Activated CD8-positive, alpha-beta memory T cell treated with anti-CD3 and anti-CD28 coated beads for 36 hours (primary cell): ENCODE data around the gene DHX35. TPM values are rescaled to one million over a fixed set of nuclear protein-coding genes. Genes with fewer than 3 reads are reported as not detected.

Source experiments
- CTCF ChIA-PET: fragments of 350-600 bp; sonication (Branson Sonifier 250); formaldehyde crosslinking; loops from one replicate; lab custom pipeline; 2021; ENCODE audit warnings: antibody characterized with exemption; lab: Charles Lee
- POLR2A ChIA-PET: fragments of 350-600 bp; sonication (Branson Sonifier 250); formaldehyde crosslinking; loops from one replicate; lab custom pipeline; 2021; ENCODE audit warnings: antibody characterized with exemption; lab: Charles Lee
- total RNA-seq, 2 experiments: library from RNA; stranded (reverse); gene quantifications; one replicate each; pipeline ENCODE4 v1.2.3, GENCODE V29; 2021

The DHX35 gene
- total RNA-seq, 2 experiments from 2014 or later = 17.6 to 19.5 TPM

DNA sequence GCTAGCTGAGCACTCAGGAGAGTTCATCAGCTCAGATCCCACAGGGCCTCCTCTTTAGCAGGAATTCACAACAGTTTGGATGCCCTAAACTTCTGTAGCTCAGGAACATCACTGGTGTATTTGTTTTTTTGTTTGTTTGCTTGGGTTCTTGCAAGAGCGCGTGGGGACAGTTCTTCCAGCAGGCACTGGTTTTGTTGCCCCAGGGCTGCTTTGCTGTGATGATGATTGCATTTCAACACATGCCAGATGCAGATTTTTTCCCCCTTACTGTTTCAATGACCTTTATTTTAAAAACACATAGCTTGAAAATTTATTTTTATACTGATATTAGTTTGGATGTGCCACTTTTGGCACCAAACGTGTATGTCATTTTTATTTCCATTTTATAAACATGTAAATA, 77.1 kb downstream of the DHX35 start:
- CTCF ChIA-PET = interaction anchor here (2.5 kb wide), 1 partner anchor 10 kb away, joined by 10 read pairs; no protein-coding TSS in a partner anchor
- POLR2A ChIA-PET = no interaction called here

DNA sequence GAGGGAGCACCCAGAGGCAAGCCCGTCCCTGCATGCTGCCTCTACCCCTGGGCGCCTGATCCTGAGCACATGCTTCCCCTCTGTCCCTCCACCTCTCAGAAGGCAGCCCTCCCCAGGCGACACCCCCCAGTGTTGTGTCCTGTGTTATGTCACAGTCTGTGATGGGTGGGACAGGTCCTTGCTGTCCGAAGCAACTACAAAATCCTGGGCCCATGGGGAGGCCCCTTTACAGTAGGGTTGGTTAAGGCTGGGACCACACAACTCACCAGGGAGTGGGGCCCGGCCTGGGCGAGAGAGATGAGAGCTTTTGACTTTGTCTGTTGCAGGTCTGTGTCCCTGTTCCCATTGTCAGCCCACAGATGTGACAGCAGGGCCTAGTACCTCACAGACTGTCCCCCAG, 78.0 kb downstream of the DHX35 start:
- ChIA-PET POLR2A (no interaction called here), CTCF (interaction anchor here (2.5 kb wide), 1 partner anchor 9 kb away, joined by 10 read pairs; no protein-coding TSS in a partner anchor)

DNA sequence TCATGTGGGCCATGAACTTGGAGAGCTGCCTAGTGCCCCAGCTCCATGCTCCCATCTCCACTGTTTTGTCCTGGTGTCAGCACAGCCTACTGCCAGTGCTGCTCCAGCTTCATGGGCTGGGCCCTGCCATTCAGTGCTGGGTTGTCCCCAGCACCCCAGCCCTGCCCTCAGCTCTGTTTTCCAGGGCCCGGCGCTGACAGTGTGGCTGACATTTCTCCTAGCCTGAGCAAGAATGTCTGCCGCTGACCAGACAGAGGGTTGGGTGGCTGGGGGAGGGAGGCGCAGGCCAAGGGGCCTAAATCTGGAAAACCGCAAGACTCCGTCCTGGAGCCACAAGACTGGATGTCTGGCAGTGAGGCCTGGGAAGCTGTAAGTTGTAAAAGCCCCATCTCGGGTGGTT, 78.9 kb downstream of the DHX35 start:
- ChIA-PET CTCF (interaction anchor here (1.1 kb wide), 1 partner anchor 9 kb away, joined by 4 read pairs; no protein-coding TSS in a partner anchor), POLR2A (no interaction called here)

DNA sequence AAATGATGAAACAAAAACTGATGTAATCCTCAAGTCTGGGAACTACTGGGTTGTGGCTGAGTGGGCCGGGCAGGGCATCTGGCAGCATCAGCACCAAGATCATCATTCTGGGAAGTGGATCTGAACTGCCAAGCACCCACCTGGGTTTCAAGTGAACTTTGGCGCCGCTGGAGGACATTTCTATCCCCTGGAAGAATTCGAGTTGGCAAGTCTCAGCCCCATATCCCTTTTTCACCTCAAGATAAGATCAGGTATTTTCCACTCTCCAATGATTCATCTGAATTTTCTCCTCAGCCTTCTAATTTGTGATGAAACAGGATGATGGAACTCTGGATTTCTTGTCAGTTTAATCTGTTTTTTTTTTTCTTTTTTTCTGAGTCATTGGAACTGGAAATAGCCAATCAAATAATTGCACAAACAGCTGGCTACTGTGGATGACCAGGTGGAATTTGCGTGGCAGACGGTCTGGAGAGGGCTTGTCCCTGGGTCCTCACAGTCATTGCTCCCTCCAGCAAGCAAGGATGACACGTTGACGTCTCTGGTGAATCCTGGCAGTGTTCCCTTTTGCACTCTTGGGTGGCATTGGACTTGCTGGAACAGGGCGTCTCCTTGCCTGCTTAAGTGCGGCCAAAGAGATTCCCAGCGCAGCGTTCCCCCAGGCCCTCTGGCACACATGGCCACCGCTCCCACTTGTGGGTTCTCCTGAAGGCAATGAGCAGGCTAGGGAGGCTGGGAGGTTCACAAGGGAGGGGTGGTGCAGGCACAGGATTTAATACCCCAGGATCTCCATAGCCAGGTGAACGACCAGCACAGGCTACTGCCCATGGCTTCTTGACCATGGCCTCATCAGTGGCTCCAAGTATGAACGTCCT, 80.4 kb downstream of the DHX35 start:
- ChIA-PET CTCF (no interaction called here), POLR2A (interaction anchor here (0.6 kb wide), 1 partner anchor 1093 kb away, joined by 5 read pairs; no protein-coding TSS in a partner anchor)

DNA sequence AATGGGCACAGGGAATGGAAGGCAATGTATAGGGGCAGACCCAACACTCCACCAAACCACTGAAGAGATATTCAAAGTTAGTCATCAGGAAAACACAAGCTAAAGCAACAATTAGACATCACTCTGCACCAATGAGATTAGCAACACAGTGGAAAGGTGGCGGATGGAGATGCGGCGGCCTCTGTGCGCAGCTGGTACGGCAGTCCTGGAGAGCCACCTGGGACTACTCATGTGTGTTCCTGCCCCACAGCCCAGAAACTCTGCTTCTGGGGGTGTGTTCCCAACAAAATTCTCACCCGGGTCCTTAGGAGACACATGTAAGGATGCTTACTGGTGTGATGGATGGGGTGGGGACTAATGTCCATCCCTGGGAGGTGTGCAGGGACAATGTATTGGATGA, 82.4 kb downstream of the DHX35 start:
- POLR2A ChIA-PET = no interaction called here
- CTCF ChIA-PET = interaction anchor here (0.9 to 8.4 kb wide), 3 partner anchors 14 to 119 kb away, joined by 3 to 72 read pairs (median 4); partner anchors contain the start of genes DHX35 and FAM83D

DNA sequence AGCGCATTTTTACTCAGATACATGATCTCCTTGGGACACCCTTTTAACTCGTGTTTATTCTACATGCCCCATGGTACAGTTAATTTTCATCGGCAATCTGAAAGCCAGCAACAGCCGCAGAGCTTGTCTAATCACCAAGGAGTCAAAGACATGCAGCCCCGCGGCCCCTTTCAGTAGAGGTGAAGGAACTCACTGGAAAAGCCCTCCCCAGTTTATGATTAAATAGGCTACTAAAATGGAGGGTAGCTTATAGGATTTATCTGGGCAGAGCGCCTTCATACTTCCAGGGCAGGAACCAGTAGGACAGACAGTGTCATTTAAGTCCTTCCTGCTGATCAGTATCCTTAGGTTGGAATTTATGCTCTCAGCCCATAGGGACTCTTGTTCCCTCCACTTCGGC, 83.5 kb downstream of the DHX35 start:
- ChIA-PET POLR2A (no interaction called here), CTCF (interaction anchor here (1.2 to 8.4 kb wide), 3 partner anchors 17 to 151 kb away, joined by 3 to 72 read pairs (median 4); partner anchors contain the start of gene FAM83D)

DNA sequence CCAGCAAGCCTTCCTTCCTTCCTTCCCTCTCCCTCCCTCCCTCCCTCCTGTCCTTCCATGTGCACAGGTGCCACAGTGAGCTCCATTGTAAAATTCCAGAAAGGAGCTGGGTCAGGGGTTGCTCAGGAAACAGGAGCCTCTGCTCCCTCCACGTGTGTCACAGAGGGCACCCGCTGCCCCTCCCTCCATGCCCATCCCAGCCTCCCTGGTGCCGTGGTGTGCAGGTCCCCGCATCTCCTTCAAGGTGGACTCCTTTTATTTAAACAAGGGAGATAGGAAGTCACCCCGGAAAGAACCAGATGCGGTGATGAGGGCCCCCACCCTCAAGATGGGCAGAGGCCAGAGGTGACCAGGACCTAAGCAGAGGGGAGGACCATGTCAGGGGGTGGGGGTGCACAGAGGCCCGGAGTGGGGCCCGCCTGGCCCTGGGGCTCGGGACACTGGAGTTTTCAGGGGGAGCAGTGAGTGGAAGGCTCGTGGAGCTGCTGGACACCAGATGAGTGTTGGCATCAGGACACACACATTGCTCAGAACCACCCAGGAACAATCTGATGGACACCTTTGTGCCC, 85.4 kb downstream of the DHX35 start:
- ChIA-PET CTCF (interaction anchor here (1.0 to 8.4 kb wide), 4 partner anchors 21 to 300 kb away, joined by 3 to 72 read pairs (median 3); partner anchors contain the start of gene FAM83D), POLR2A (no interaction called here)

DNA sequence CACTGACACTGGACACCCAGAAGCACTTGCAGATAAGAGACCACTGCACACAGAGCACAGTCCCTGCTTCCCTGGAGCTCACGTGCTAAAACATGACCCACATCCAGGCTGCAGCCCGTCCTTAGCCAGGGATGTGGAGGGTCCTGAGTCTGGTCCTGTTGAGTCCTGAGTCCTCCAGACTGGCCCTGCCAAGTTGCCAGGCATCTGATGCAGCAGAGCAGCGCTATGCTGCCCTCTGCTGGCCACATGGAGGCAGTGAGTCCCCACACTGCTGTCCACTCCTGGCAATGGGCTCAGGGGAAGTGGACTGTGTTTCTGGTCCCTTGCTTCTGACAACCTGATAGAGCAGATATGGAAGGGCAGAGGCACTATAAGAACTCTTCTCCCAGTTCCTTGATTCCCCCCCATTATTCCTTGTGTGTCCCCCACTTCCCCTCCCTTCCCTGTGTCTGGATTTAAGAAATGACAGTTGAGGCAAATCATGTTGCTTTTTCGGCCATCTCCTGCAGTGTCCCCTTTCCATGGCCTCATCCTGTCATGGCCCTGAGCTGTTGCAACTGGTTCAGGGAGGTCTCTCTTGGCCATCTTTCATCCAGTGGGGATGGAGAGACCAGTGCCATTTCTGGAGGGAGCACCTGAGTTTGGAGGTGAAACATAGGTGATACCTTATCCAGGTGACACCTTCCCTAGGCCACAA, 86.0 kb downstream of the DHX35 start:
- CTCF ChIA-PET = interaction anchor here (0.6 to 8.4 kb wide), 15 partner anchors 9 to 402 kb away, joined by 3 to 72 read pairs (median 3); partner anchors contain the start of gene FAM83D

DNA sequence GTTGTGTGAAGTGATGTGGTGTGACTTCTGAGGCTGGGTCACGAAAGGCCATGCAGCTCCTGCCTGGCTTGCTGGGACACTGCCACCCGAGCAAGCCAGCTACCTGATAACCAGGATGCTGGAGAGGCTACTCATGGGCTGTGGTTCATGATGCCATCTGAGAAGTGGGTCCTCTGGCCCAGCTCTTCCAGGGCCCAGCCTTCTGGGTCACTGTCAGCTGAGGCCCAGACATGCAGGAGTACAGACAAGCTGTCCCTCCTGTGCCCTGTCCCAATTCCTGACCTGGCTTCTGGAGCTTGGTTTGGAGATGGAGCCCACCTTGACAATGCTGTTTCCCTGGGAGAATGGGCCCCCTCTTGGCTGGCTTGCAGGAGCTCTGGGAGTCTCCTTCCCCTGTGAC, 87.0 kb downstream of the DHX35 start:
- CTCF ChIA-PET = interaction anchor here (0.6 to 8.4 kb wide), 20 partner anchors 8 to 403 kb away, joined by 3 to 72 read pairs (median 3); partner anchors contain the start of gene FAM83D
- POLR2A ChIA-PET = interaction anchor here (1.2 to 1.9 kb wide), 3 partner anchors 27 to 123 kb away, joined by 3 to 7 read pairs (median 4); partner anchors contain the start of genes DHX35 and FAM83D

More for the DNA sequence above, 86.0 kb downstream of the DHX35 start:
- POLR2A ChIA-PET = interaction anchor here (1.2 kb wide), 1 partner anchor 122 kb away, joined by 3 read pairs; the partner anchor contains the start of gene FAM83D

DNA sequence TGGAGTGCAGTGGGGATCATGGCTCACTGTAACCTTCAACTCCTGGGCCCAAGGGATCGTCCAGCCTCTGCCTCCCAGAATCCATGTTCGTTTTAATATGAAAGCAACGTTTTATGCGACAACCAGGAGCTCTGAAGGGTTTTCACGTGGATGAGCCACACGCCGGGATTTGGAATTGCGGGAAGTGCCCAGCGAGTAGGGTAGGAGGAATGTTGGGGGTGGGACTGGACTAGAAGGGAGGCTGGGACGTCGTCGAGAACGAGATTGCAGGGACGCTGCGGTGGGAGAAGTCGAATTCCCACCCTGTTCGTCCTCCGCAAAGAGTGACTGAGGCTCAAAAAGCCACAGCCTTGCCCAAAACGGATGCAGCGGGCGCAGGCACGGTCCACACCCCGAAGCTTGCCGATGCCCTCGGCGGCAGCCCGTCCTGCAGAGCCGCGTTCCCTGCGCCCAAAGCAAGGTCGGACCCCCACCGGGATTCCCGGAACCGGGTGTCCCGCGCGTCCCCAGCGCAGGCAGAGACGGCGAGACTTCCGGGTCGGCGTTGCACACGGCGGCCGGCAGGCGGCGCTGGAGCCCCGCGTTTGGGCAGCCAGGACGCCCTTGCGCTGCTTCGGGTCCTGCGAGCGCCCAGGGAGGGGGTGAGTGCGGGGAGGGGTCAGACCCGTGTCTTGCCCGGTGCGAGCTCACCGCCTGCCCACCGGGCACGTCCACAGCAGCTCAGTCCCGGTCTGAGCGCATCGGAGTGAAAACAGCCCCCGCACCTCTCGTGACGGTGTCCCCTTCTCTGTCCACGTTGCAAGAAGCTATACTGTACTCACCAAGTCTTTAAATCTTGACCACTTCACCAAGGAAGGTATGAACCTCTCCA, 87.8 kb downstream of the DHX35 start:
- POLR2A ChIA-PET = interaction anchor here (0.8 to 1.9 kb wide), 4 partner anchors 28 to 124 kb away, joined by 3 to 7 read pairs (median 4); partner anchors contain the start of genes DHX35 and FAM83D
- CTCF ChIA-PET = interaction anchor here (0.7 to 8.4 kb wide), 26 partner anchors 9 to 157 kb away, joined by 3 to 72 read pairs (median 4); partner anchors contain the start of gene FAM83D

DNA sequence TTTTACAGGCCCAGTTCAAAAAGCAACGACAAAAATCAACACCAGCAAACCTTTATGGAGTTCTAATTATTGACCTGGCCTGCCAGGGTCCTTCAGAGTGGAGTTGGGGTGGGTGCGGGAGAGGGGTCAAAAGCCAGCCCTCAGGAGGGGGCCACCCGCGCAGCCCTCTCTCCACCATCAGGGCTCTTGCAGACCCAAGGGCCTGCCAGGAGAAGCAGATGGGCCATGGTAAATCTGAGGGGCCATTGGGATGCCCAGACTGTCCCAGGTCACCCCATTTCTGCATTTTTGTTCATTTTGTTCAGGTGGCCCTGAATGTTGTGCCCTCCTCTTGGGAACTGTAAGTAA, 88.4 kb downstream of the DHX35 start:
- POLR2A ChIA-PET = interaction anchor here (0.8 to 1.9 kb wide), 3 partner anchors 29 to 89 kb away, joined by 4 to 7 read pairs (median 4); partner anchors contain the start of gene DHX35
- CTCF ChIA-PET = interaction anchor here (0.7 to 8.4 kb wide), 17 partner anchors 11 to 158 kb away, joined by 3 to 72 read pairs (median 4); partner anchors contain the start of gene FAM83D

DNA sequence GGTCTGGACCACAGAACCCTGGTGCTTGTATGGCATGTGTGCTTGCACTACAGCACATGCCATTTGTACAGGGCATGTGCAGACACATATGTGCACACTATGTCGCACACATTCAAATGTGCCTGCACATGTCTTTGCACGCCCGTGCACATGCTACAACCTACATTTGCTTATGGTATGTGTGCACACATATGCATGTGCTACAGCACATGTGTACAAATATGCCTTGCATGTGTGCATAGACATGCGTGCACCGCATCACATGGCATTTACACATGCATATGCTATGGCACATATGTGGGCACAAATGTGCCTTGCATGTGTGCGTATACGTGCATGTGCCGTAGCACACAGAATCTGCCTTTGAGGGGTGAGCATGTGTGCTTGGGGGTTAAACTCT, 90.5 kb downstream of the DHX35 start:
- ChIA-PET CTCF (interaction anchor here (1.4 kb wide), 1 partner anchor 159 kb away, joined by 3 read pairs; no protein-coding TSS in a partner anchor), POLR2A (no interaction called here)

DNA sequence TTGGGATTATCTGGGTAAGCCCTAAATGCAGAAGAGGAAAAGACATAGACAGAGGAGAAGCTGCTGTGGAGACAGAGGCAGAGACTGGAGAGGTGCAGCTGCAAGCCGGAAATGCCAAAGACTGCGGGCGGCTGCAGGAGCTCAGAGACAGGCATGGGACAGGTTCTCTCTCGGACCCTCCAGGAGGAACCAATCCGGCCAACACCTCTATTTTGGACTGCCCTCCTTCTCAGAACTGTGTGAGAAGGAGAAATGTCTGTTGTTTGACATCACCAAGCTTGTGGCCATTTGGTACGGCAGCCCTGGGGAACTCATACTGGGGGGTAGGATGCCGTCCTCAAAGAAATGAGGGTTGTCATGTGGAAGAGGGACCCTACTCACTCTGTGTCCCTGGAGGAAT, 95.0 kb downstream of the DHX35 start:
- POLR2A ChIA-PET = no interaction called here
- CTCF ChIA-PET = interaction anchor here (0.9 kb wide), 1 partner anchor 9 kb away, joined by 3 read pairs; no protein-coding TSS in a partner anchor

DNA sequence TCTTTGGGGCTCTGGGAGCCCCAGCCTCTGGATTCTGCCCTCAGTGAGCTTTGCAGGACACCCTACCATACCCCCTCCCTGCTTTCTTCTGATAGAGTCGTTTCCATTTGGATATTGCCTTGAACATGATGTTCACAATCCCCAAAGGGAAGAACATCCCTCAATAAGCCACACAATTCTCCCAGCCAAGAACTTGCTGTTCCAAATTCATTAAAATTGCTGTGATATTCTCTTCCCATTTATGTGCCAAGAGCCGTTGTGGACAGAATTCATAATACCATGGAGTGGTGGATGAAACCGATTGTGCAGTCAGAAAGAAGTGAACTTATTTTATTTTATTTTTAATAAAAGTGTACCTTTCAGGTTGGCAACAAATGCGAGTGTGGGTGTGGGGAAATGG, 95.8 kb downstream of the DHX35 start:
- ChIA-PET CTCF (interaction anchor here (0.9 kb wide), 1 partner anchor 8 kb away, joined by 3 read pairs; no protein-coding TSS in a partner anchor), POLR2A (no interaction called here)

DNA sequence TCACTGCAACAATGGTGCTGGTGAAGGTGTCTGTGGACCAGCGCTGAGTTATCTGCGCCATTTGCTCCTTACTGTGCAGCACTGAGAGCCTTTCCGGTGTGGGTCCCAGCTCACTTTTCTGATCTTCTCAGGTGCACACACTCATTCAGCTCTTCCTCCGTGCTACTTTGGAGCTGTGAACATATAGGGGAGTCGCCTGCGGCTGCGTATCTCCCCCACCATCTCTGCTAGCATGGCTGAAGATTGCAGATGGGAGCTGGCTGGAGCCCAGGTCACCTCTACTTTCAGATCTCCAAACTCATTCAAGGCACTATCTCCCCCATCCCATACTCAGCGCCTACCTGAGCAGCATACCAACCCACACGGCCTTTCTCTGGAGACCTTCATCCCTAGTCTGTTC, 96.9 kb downstream of the DHX35 start:
- POLR2A ChIA-PET = no interaction called here
- CTCF ChIA-PET = interaction anchor here (0.6 to 1.3 kb wide), 2 partner anchors 9 to 104 kb away, joined by 3 to 4 read pairs; no protein-coding TSS in a partner anchor

DNA sequence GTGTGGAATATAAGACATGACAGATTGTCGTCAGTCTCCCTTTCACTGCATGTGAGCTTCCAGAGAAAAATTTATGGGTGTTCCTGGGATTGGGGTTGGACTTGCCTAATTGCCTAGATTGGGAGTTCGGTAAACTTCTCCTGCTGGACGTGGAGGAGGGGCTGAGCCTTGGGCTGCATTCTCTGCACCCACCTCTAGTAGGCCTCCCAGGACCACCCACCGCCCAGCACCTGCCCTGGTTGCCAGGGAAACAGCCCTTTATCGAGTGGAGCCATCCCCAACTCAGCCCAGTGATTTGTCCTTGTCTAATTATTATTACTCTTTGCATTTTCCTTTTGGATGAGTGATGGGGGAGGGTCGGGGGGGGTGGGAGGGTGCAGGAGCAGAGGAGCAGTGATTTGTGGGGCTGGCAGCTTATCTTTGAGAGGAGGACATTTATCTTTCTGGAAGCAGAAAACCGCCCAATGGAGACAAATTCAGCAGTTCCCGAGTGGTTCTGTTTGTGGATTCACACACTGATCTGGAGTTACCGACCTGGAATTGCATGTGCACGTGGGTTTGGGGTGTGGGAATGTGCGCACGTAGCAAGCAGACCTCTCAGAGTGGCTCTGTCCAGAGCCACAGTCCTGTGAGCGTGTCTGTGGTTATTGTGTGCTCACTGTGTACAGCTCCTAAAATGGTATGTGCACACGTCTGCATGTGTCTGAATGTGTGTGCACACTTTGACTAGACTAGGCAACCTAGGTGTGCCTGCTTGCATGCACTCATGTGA, 104.5 kb downstream of the DHX35 start:
- ChIA-PET POLR2A (interaction anchor here (0.5 kb wide), 1 partner anchor 15 kb away, joined by 3 read pairs; no protein-coding TSS in a partner anchor), CTCF (interaction anchor here (1.2 to 1.3 kb wide), 2 partner anchors 9 to 17 kb away, joined by 3 to 6 read pairs; no protein-coding TSS in a partner anchor)
